HEK293 (cell line): ENCODE data around the gene CXCL11.

ENCODE experiments used
- CTCF ChIA-PET: fragments of 350-600 bp; formaldehyde crosslinking; extraction: SDS; loops from one replicate; lab custom pipeline; 2021; ENCODE audit warnings: antibody characterized with exemption; lab: Yijun Ruan, JAX
- POLR2A ChIA-PET: fragments of 300-600 bp; formaldehyde crosslinking; extraction: SDS; loops from one replicate; lab custom pipeline; 2020; ENCODE audit warnings: antibody characterized with exemption, inconsistent platforms; lab: Yijun Ruan, JAX
- H3K27ac ChIP-seq: fragments of 200-500 bp; sonication (Bioruptor generic); 2 replicates; pipeline ENCODE4 v1.5.1; 2014; ENCODE audit warnings: low read depth, low read length, control low read depth, inconsistent platforms; ENCODE audit errors: extremely low read depth
- H3K36me3 ChIP-seq, 2 experiments: fragments of 200-500 bp in 1 of 2; sonication (Bioruptor generic) in 1 of 2; 1 replicate in 1 of 2; 2 replicates in 1 of 2; pipeline ENCODE4 v1.5.1; 2014 to 2017; ENCODE audit warnings: inconsistent platforms in 2 of 2, low read length in 2 of 2; ENCODE audit not compliant: control insufficient read depth in 2 of 2, insufficient read depth in 1 of 2
- H3K4me1 ChIP-seq: fragments of 200-500 bp; sonication (Bioruptor generic); 2 replicates; pipeline ENCODE4 v1.5.1; 2014; ENCODE audit warnings: mild to moderate bottlenecking, low read length, inconsistent platforms; ENCODE audit not compliant: control insufficient read depth, insufficient read depth
- H3K4me3 ChIP-seq: 2 replicates; pipeline ENCODE4 v1.5.1; 2011; ENCODE audit warnings: low read depth, mild to moderate bottlenecking, control low read depth, low read length, moderate library complexity
- H3K9me3 ChIP-seq: fragments of 200-500 bp; sonication (Bioruptor generic); 2 replicates; pipeline ENCODE4 v1.5.1; 2014; ENCODE audit warnings: low read depth, low read length, inconsistent platforms; ENCODE audit not compliant: control insufficient read depth, insufficient read depth
- FEZF1 ChIP-seq: fragments of 450-650 bp; formaldehyde crosslinking; IDR thresholded peaks from 2 replicates; pipeline ENCODE4 v1.5.1; 2016; ENCODE audit warnings: missing biosample characterization, missing genetic modification characterization
- GFI1B ChIP-seq: fragments of 450-650 bp; formaldehyde crosslinking; IDR thresholded peaks from 2 replicates; pipeline ENCODE4 v1.5.1; 2016; ENCODE audit warnings: missing biosample characterization, missing genetic modification characterization
- IKZF3 ChIP-seq: fragments of 450-650 bp; IDR thresholded peaks from 2 replicates; pipeline ENCODE4 v1.5.0; 2018; ENCODE audit warnings: missing biosample characterization, mild to moderate bottlenecking, missing genetic modification characterization, moderate library complexity
- INSM2 ChIP-seq: fragments of 450-650 bp; formaldehyde crosslinking; IDR thresholded peaks from 2 replicates; pipeline ENCODE4 v1.5.1; 2016; ENCODE audit warnings: missing biosample characterization, missing genetic modification characterization
- KLF10 ChIP-seq: fragments of 450-650 bp; IDR thresholded peaks from 2 replicates; pipeline ENCODE4 v1.5.1; 2018; ENCODE audit warnings: missing biosample characterization, mild to moderate bottlenecking, missing genetic modification characterization
- KLF9 ChIP-seq: fragments of 450-650 bp; formaldehyde crosslinking; IDR thresholded peaks from 2 replicates; pipeline ENCODE4 v1.5.1; 2016; ENCODE audit warnings: missing biosample characterization, missing genetic modification characterization, low read depth
- PRDM4 ChIP-seq: fragments of 450-650 bp; formaldehyde crosslinking; IDR thresholded peaks from 2 replicates; pipeline ENCODE4 v1.5.1; 2017; ENCODE audit warnings: missing biosample characterization, missing genetic modification characterization
- RBAK ChIP-seq: fragments of 450-650 bp; formaldehyde crosslinking; IDR thresholded peaks from 2 replicates; pipeline ENCODE4 v1.5.1; 2016; ENCODE audit warnings: missing biosample characterization, missing genetic modification characterization
- YY1 ChIP-seq: fragments of 450-650 bp; formaldehyde crosslinking; IDR thresholded peaks from 2 replicates; pipeline ENCODE4 v1.5.1; 2018; ENCODE audit warnings: missing biosample characterization, missing genetic modification characterization
- ZBTB17 ChIP-seq: fragments of 450-650 bp; formaldehyde crosslinking; IDR thresholded peaks from 2 replicates; pipeline ENCODE4 v1.5.1; 2016; ENCODE audit warnings: missing biosample characterization, missing genetic modification characterization
- ZBTB7A ChIP-seq: fragments of 450-650 bp; formaldehyde crosslinking; IDR thresholded peaks from 2 replicates; pipeline ENCODE4 v1.5.1; 2016; ENCODE audit warnings: low read depth, missing biosample characterization, missing genetic modification characterization
- ZFP69B ChIP-seq: fragments of 450-650 bp; formaldehyde crosslinking; IDR thresholded peaks from 2 replicates; pipeline ENCODE4 v1.5.1; 2016; ENCODE audit warnings: missing biosample characterization, missing genetic modification characterization
- ZNF121 ChIP-seq: fragments of 450-650 bp; formaldehyde crosslinking; IDR thresholded peaks from 2 replicates; pipeline ENCODE4 v1.5.1; 2016; ENCODE audit warnings: missing biosample characterization, missing genetic modification characterization
- ZNF138 ChIP-seq: fragments of 450-650 bp; formaldehyde crosslinking; IDR thresholded peaks from 2 replicates; pipeline ENCODE4 v1.5.1; 2016; ENCODE audit warnings: missing biosample characterization, missing genetic modification characterization, borderline replicate concordance
- ZNF248 ChIP-seq: fragments of 450-650 bp; formaldehyde crosslinking; IDR thresholded peaks from 2 replicates; pipeline ENCODE4 v1.5.1; 2017; ENCODE audit warnings: missing biosample characterization, missing genetic modification characterization
- ZNF26 ChIP-seq: fragments of 450-650 bp; formaldehyde crosslinking; IDR thresholded peaks from 2 replicates; pipeline ENCODE4 v1.5.1; 2016; ENCODE audit warnings: missing biosample characterization, missing genetic modification characterization
- ZNF335 ChIP-seq: fragments of 450-650 bp; formaldehyde crosslinking; conservative IDR thresholded peaks from 2 replicates; pipeline ENCODE4 v1.5.1; 2016; ENCODE audit warnings: missing biosample characterization, missing genetic modification characterization
- ZNF366 ChIP-seq: fragments of 450-650 bp; formaldehyde crosslinking; conservative IDR thresholded peaks from 2 replicates; pipeline ENCODE4 v1.5.1; 2016; ENCODE audit warnings: missing biosample characterization, missing genetic modification characterization
- ZNF37A ChIP-seq: fragments of 450-650 bp; IDR thresholded peaks from 2 replicates; pipeline ENCODE4 v1.5.1; 2018; ENCODE audit warnings: missing biosample characterization, missing genetic modification characterization
- ZNF398 ChIP-seq: fragments of 450-650 bp; formaldehyde crosslinking; IDR thresholded peaks from 2 replicates; pipeline ENCODE4 v1.5.1; 2017; ENCODE audit warnings: missing biosample characterization, missing genetic modification characterization
- ZNF488 ChIP-seq: fragments of 450-650 bp; formaldehyde crosslinking; IDR thresholded peaks from 2 replicates; pipeline ENCODE4 v1.5.1; 2016; ENCODE audit warnings: missing biosample characterization, missing genetic modification characterization
- ZNF513 ChIP-seq: fragments of 450-650 bp; IDR thresholded peaks from 2 replicates; pipeline ENCODE4 v1.5.1; 2018; ENCODE audit warnings: missing biosample characterization, missing genetic modification characterization
- ZNF521 ChIP-seq: fragments of 450-650 bp; formaldehyde crosslinking; IDR thresholded peaks from 2 replicates; pipeline ENCODE4 v1.5.1; 2017; ENCODE audit warnings: missing biosample characterization, mild to moderate bottlenecking, missing genetic modification characterization
- ZNF610 ChIP-seq: fragments of 450-650 bp; formaldehyde crosslinking; IDR thresholded peaks from 2 replicates; pipeline ENCODE4 v1.5.1; 2016; ENCODE audit warnings: missing biosample characterization, missing genetic modification characterization, borderline replicate concordance
- ZNF707 ChIP-seq: fragments of 450-650 bp; formaldehyde crosslinking; IDR thresholded peaks from 2 replicates; pipeline ENCODE4 v1.5.1; 2016; ENCODE audit warnings: missing biosample characterization, missing genetic modification characterization
- ZNF768 ChIP-seq: fragments of 450-650 bp; formaldehyde crosslinking; IDR thresholded peaks from 2 replicates; pipeline ENCODE4 v1.5.1; 2018; ENCODE audit warnings: missing biosample characterization, mild to moderate bottlenecking, missing genetic modification characterization
- ZNF837 ChIP-seq: fragments of 450-650 bp; formaldehyde crosslinking; IDR thresholded peaks from 2 replicates; pipeline ENCODE4 v1.5.1; 2016; ENCODE audit warnings: missing biosample characterization, missing genetic modification characterization
- ZSCAN23 ChIP-seq: fragments of 450-650 bp; formaldehyde crosslinking; IDR thresholded peaks from 2 replicates; pipeline ENCODE4 v1.5.1; 2016; ENCODE audit warnings: missing biosample characterization, missing genetic modification characterization

The CXCL11 gene

GRCh38 chr4:76013540-76013939 is 22.3 kb downstream of the CXCL11 start:
- no peaks in the 10 kb centered on the region for H3K36me3 ChIP-seq
- TF ChIP-seq ZNF26 (no peak), ZNF513 (tag by site-specific recombination) (no peak), ZNF398 (tag by site-specific recombination) (no peak), ZNF121 (tag by site-specific recombination) (no peak), ZNF138 (no peak), ZNF837 (tag by site-specific recombination) (no peak), ZNF37A (tag by site-specific recombination) (no peak), ZNF521 (tag by site-specific recombination) (no peak), IKZF3 (tag by site-specific recombination) (no peak), ZFP69B (tag by site-specific recombination) (no peak), FEZF1 (tag by site-specific recombination) (no peak), INSM2 (no peak), ZNF768 (tag by site-specific recombination) (no peak), ZNF707 (tag by site-specific recombination) (no peak), ZNF488 (tag by site-specific recombination) (no peak), ZNF248 (tag by site-specific recombination) (no peak), YY1 (no peak), KLF10 (tag by site-specific recombination) (no peak)
- TF ChIP-seq, all 188 proteins: peak for 0
- Histone ChIP-seq H3K9me3 (no peaks in the 10 kb centered on the region), H3K27ac (no peak overlapping the region), H3K4me1 (no peaks in the 10 kb centered on the region), H3K4me3 (no peak overlapping the region)
- ChIA-PET CTCF (interaction anchor here (0.5 to 1.1 kb wide), 2 partner anchors 54 to 991 kb away, joined by 3 read pairs; no protein-coding TSS in a partner anchor), POLR2A (no interaction called here)

- H3K27ac ChIP-seq: no peak overlapping the region
- no peak overlapping the region for H3K4me3 ChIP-seq
- no peaks in the 10 kb centered on the region for H3K9me3 ChIP-seq
- no peaks in the 10 kb centered on the region for H3K4me1 ChIP-seq
- ChIA-PET POLR2A (no interaction called here), CTCF (interaction anchor here (0.6 to 1.1 kb wide), 2 partner anchors 55 to 341 kb away, joined by 3 to 4 read pairs; no protein-coding TSS in a partner anchor)
- H3K36me3 ChIP-seq: no peaks in the 10 kb centered on the region
- TF ChIP-seq ZBTB17 (tag by site-specific recombination) (no peak), PRDM4 (tag by site-specific recombination) (no peak), ZNF335 (tag by site-specific recombination) (no peak), ZNF366 (tag by site-specific recombination) (no peak), ZNF138 (no peak), ZNF610 (tag by site-specific recombination) (no peak), ZSCAN23 (tag by site-specific recombination) (no peak), ZBTB7A (tag by site-specific recombination) (no peak), KLF9 (tag by site-specific recombination) (no peak), RBAK (tag by site-specific recombination) (no peak), GFI1B (tag by site-specific recombination) (no peak)
These were observed 23.5 kb downstream of the CXCL11 start for GRCh38 chr4:76012388-76012801.
